Astrocyte of the spinal cord (primary cell): ENCODE data around the gene KLK7.

Source experiments
- DNase-seq: peaks from one replicate; pipeline ENCODE4 v3.0.0; 2011; ENCODE audit warnings: low read depth, low spot score
- H3K4me3 ChIP-seq: 2 replicates; pipeline ENCODE4 v1.5.1; 2011; ENCODE audit warnings: low read depth, mild to moderate bottlenecking, low read length, moderate library complexity
- CTCF ChIP-seq: IDR thresholded peaks from 2 replicates; pipeline ENCODE4 v1.5.1; 2012; ENCODE audit warnings: low read depth, mild to moderate bottlenecking, low read length, inconsistent platforms
- in situ Hi-C: cut with HindIII; loops from 2 replicates; pipeline ENCODE4 v1.10.0; 2017; ENCODE audit warnings: low sequenced_read_pairs

The KLK7 gene

GRCh38 chr19:51027126-51027806, 43.5 kb upstream of the KLK7 start:
- in situ Hi-C loops, result no loop called here
- no peak for TF ChIP-seq CTCF
- DNase-seq, result no peak
- H3K4me3 ChIP-seq, result no peak overlapping the region

GRCh38 chr19:51026554-51026831, 42.8 kb upstream of the KLK7 start, which contains the start of gene KLK11:
TSS of gene KLK11 (minus strand) at chr19:51026616. CDS start at chr19:51025631, 985 bp downstream.
- TF ChIP-seq CTCF, result no peak
- in situ Hi-C loops, result no loop called here
- no peak within 1 kb of the TSS for H3K4me3 ChIP-seq
- DNase-seq, result no peak

GRCh38 chr19:51025809-51026553, 42.3 kb upstream of the KLK7 start:
- in situ Hi-C loops, result no loop called here
- H3K4me3 ChIP-seq, result no peak overlapping the region
- DNase-seq, result no peak
- no peak for TF ChIP-seq CTCF

- H3K4me3 ChIP-seq, result no peak overlapping the region
- no peak for TF ChIP-seq CTCF
- no peak for DNase-seq
- in situ Hi-C loops, result no loop called here
Observed at GRCh38 chr19:51025401-51025800, 41.7 kb upstream of the KLK7 start.

GRCh38 chr19:51024924-51025323, 41.2 kb upstream of the KLK7 start:
- no peak for DNase-seq
- no peak for TF ChIP-seq CTCF
- in situ Hi-C loops, result no loop called here
- no peak overlapping the region for H3K4me3 ChIP-seq

- no peak overlapping the region for H3K4me3 ChIP-seq
- in situ Hi-C loops, result no loop called here
- DNase-seq, result no peak
- no peak for TF ChIP-seq CTCF
Observed at GRCh38 chr19:51023946-51024345, 40.2 kb upstream of the KLK7 start.
